Stimulated activated CD4-positive, alpha-beta T cell treated with anti-CD3 and anti-CD28 coated beads, TNF-alpha, amount 100 ng/mL, for 4 hours (primary cell): ENCODE data around the gene GOLGA1.

Experiments used
- DNase-seq, 3 experiments: peaks; one replicate each; pipeline ENCODE4 v3.0.0-alpha.2; 2020; ENCODE audit warnings: low read depth in 3 of 3

The GOLGA1 gene

DNA sequence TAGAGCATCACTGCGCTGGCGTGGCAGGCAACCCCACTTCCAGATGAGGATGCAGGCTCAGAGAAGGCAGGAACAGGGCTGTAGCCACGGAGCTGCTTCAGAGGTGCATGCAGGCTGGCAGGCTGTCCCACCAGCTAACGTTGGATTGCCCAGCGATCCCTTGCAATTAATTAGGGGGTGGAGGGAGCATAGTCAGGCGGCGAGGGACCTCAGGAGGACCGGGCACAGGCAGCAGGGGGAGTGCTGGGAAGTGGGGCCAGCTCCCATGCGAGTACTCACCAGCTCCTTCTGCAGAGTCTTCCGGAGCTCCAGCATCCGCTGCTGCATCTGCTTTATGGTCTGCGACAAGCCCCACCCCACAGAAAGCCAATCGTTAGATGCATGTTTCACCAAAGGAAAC lies 58.7 kb downstream of the GOLGA1 start:
- no peak for DNase-seq

DNA sequence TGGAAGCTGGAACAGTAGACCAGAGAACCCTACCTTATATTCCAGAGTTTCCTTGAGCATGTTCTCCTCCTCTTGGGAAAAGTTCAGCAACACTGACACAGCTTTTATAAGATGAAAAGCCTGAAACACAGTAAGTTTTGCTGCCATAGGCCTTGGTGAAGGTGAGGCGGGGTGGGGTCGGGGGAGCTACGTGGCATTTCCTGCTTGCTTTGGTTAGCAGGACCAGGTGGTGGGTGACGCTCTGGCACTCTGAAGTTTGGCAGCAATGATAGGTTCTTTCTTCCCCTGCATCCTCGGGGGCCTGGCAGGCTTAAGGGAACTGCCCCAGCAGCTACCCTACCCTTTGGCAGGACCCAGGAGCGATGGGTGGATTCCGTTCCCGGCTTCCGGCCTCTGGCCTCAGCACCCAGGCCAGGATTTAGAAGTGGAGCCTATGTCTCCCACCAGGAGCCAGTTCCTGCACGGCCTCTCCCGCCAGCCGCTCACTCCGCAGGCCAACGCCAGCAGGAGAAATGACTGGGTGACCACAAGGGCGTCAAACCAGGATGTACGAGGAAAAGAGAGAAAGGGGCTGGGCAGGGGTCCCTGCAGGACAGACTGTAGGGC lies 59.6 kb downstream of the GOLGA1 start:
- no peak for DNase-seq

DNA sequence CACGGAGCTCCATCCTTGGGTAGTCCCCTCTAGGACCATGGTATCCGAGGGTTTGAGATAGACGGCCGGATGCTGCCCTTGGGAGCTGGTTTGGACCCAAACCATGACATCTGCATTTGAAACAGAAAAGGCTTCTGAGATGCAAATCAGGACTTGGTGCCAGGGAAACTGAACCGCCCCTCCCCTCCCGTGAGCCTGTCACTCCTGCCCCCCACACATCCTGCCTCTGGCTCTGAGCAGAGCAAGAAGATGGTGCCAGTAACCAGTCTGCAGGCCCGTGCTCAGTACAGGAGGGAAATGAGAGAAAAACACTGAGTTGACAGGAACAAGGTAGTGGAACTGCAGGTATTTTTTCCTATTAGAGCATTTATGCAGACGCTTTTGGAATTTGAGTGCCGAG lies 60.4 kb downstream of the GOLGA1 start:
- DNase-seq, result no peak

DNA sequence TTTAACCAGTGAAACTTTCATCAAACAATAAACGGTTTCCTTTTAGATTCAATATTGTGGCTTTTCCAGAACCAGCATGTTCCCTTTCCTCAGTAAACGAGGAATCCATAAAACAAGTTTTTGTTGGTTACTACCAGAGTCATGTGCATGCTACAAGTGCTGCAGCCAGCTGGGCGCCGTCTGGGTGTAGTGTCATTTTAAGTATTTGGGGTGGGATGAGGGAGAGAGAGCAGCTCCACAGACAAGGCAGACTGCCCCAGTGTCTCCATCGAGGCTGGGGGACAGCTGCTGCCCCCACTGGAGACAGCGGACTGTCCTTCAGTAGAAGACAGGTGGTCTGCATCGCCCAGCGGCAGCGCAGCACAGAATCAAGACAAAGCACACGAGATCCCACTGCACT lies 61.7 kb downstream of the GOLGA1 start:
- no peak for DNase-seq

DNA sequence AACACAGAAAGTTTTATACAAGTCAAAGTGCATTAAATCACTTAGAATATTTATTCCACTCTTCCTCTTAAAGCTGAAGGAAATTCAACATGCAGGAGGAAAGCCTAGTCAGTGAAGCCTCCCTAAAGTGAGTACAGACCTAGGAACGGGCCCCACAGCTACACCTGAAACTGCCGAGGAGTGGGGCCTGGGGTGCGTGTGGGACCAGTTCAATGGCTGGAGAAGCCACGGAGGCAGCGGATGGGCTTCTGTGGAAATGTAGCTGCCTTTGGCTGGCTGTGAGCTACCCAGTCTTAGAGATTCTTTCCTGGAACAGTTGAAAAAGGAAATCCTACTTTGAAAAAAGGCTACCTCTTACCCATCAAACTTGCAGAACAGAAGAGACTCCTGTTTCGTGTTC lies 62.4 kb downstream of the GOLGA1 start:
- DNase-seq, result no peak

DNA sequence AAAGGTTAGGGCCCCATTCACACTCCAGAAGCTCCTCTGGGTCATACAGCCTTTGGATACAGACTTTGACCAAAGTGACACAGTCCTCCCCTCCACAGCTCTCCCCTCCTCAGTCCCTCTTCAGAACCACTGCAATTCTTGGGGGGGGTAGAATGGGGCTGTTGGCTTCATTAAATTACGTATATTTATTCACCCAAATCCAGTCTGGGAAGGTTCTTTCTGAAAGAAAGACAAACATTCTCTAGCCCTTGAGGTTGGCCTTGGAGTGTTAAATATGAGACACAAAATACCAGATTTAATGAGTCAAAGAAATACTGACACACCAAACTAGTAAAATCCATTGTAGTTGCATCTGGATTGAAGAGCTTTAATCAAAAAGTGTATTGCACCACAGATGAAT lies 62.9 kb downstream of the GOLGA1 start:
- DNase-seq, result no peak

DNA sequence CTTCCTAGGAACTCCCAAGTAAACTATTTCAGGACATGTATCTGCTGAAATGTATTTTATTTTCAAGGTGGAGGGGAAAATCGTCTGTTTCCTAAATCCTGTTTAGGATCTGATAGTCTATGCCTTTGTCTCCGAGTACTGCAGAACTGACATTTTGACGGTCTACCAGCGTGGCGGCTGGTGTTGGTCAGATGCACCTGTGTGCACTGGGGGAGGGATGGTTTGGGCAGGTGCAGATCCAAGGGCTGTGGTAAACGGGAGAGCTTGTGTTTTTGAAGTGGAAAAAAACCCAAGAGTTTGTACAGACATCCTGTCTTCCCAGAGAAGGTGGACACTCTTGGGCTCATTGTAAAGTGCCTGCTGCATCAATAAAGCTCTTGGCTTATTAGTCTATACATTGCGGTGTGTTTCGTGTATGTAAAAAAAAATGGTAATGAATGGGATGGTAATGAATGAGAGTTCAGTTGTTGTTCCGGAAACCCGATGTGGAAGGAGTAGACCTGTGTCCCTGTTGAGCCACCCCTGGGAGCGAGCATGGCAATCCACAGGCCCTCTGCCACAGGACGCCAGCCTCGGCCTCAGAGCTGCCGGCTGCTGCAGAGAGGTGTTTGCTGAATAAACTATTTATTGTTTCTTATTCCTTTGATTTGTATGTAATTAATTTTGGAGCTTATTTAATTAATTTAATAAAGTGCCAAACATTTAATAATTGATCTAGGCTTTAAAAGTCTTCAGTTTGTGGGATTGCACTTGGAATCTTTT lies 63.7 kb downstream of the GOLGA1 start:
- no peak for DNase-seq

DNA sequence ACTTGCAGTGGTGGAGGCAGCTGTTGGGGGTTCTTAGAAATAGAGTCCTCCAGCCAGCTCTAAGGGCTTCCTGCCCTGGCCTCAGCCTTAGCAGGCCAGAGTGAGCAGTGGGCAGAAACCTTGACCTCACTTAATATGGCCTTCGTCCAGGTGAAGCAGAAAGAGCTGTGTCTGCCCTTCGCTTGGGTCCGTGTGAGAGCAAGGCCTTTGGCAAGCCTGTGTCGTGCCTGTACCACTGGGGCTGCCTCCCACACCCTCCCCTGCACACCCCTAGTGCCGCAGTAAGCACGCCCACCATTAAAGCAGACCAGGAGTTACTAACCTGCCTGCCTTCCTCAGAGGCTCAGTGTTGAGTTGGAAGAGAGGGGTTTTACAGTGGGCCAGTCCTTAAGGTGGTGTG lies 65.4 kb downstream of the GOLGA1 start:
- no peak for DNase-seq

DNA sequence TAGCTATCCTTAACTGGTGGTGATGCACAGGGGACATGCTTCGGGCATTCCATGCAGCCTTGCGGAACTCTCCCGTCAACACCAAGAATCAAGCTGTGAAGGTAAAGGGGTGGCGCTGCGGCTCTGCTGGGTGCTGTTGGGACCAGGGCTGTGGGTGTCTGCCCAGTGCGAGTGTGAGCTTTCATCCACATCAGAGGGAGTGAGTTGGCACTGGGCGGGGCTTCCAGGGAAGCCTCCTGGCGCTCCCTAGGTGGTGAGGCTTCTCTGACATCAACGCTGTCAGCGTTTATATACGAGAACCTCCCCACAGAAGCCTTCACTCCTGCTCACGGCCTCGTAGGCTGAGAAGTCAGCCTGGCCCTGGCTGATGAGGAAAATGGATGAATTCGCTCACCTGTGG lies 67.2 kb downstream of the GOLGA1 start:
- no peak for DNase-seq

DNA sequence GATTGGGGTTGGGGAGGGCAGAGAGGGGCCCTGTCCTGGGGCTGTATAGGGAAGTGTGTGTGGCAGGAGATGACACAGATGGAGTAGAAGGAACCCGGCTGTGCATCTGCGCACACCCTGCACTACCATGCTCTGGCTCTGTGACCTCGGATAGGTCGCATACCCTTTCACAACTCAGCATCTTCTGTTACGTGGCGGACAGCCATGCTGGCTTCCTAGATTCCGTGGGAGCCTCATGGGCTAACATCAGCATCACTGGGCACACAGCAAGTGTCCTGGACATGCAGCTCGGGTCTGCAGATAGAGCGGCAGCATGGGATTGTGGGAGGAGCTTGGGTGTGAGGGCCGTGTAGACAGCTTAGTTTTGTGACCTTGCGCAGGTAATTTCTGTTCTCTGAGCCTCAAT lies 69.7 kb downstream of the GOLGA1 start:
- no peak for DNase-seq

DNA sequence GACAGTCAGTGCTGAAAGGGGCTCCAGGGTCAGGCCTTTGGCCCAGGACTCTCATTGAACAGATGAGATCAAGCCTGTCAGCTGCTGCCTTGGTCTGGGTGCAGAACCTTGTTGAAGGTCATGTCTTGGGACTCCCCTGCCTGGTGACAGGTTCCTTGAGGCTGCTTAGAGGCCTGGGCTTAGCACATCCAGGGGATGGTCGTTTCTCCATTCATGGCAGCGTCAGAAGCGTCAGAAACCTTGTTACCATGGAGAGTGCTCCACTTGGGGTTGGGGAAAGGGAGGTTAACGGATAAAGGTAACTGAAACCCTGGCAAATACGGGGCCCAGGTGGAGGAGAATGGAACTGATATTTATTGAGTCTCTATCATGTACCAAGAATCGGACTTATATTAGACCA lies 70.2 kb downstream of the GOLGA1 start:
- DNase-seq, result no peak

DNA sequence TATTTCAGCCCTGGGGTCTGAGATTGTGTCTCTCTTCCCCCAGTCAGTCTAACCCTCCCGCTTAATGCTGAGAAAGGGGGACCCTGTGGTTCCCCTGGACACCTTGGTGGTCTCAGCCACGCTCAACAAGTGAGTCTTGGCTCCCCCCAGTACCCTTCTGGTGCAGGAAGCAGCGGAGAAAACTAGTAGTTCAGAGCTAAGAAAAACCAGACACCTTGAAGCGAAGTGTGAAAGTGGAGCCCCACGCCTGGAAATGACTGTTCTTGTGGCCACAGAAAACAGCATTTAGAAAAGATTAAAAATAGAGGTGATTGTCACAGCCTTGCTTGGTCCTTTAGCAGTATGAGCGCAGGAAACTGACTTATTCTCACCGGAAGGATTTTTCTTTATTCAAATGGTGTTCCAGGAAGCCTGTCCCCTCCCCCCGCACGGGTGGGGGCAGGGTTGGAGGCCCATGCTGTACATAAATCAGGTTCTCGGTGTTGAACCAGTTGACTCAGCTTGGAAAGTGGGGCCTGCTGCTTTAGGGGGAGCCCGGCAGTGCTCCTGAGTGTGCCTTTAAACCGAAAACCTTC lies 70.8 kb downstream of the GOLGA1 start:
- peak; percentile 78 to 83 (median 78) for DNase-seq

DNA sequence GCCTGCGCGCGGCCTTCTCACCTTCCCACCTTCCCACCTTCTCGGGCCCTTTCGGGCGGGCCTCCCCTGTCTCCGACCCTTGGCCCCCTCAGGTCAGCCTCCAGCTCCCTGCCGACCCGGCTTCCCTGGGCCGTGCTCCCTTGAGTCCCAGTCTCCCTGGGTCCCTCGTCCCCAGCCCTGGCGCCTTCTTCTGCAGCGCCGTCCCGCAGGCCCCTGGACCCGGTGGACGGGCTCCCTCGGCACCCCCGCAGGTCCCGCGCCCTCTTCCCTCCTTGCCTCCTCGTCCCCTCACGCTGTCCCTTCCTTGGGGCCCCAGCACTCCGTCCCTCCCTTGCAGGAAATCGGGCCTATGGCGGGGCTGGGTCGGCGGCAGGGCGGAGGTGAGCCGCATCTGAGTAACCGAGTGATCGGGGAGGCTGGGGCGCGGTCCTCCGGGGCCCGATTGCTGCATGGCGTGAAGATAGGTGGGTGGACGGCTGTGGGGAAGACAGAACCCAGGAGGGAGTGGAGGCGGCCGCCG lies 71.4 kb downstream of the GOLGA1 start:
- DNase-seq, result peak in 1 of 3 experiments; percentile 22

DNA sequence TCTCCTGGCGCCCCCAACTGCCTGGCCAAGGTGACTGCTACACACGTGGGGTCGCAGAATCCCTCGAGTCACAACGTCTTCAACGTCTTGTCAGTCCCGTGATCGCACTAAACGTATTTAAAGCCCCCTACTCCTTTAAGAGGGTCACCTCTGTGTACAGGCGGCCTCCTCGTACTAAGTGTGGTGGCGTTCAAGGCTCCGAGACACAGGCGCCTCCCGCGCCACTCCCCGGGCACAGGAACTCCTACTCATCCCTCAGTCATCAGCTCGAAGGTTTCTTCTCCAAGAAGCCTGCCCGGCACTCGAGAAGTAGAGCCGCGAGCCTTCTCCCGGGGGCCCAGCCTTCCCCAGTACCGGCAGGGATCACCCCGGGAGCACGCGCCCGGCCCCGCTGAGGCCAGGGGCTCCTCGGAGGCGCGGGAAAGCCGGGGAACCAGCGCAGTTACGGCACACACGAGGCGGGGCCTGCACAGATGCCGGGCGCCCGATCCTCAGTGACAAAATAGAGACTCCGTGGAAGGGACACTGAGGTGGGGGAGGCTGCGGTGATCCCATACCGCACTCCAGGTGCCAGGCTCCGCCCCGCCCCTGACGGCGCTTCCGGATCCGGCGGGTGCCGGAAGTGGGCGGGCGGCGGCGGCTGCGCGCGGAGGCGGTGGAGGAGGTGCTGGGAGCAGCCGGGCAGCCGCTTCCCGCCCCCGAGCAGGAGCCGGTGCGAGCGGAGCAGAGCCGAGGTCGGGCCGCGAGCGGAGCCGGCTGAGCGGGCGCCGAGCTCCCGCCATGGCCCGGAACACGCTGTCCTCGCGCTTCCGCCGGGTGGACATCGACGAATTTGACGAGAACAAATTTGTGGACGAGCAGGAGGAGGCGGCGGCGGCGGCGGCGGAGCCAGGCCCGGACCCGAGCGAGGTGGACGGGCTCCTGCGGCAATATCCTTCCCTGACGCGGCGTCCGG lies 72.1 kb downstream of the GOLGA1 start:
- DNase-seq, result peak; percentile 89 to 92 (median 89)

DNA sequence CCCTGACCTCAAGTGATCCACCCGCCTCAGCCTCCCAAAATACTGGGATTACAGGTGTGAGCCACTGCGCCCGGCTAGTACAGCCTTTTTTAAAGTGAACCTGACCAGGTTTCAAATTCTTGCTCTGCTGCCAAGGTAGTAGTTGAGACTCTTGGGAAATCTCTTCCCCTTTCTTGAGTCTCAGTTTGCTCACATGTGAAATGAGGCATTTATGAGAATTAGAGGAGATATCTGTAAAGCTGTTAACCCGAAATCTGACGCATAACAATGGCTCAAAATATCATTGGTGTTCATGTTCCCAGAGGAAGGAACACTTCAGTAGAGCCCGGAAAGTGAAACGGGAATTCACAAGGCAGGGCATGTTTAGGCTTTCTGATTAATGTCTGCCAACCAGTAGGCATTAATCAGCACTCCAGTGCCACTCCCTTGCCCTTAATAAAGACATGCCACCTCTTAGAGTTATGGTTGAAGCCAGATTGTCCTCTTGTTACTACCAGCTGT lies 77.5 kb downstream of the GOLGA1 start:
- DNase-seq, result no peak

DNA sequence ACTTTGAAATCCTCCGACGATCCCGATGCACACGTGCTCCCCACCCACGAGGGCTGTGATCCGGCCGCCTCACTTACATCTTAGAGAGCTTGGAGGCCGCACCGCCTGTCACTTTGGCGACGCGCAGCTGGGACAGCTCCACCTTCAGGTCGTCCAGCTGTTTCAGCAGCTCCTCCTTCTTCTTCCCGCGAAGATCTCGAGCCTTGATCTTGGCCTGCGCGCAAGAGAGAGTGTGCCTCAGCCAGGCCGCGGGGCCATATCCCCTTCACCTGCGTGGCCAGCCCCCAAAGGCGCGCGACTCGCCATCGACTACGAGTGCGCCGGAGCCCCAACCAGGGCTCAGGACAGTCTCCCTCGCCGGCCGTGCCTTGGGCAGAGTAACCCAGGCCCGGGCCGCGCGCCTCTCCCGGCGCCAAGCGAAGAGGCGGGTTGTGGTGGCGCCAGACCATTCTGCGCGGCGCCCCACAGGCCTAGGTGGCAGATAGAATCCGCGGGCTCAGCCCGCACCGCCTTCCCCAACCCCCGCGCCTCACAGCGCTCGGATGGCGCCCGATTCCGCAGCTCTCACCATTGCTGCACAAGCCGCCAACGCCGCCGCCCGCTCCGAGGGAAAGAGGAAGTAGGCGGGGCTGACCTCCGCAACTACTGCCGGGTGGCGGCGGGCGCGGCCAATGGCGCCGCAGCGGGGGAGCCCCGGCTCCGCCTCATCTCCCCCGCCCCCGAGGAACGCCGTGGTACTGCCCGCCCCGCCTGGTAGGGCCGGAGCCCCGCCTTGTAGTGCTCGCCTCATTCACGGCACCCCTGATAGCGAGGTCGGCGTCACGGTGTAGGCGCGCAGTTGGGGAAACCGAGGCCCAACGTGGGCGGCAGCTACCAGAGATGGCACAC lies 79.3 kb downstream of the GOLGA1 start, which contains the start of the genes ARPC5L and RPL35:
Gene ARPC5L (plus strand): TSS at position 789 of the 888 bp plus-strand sequence. CDS start 7,161 bp downstream, outside the sequence.
Gene RPL35 (minus strand): TSS at position 616 of the 888 bp plus-strand sequence. CDS start 45 bp downstream, at position 571.
- peak; percentile 91 to 92 (median 92) for DNase-seq

DNA sequence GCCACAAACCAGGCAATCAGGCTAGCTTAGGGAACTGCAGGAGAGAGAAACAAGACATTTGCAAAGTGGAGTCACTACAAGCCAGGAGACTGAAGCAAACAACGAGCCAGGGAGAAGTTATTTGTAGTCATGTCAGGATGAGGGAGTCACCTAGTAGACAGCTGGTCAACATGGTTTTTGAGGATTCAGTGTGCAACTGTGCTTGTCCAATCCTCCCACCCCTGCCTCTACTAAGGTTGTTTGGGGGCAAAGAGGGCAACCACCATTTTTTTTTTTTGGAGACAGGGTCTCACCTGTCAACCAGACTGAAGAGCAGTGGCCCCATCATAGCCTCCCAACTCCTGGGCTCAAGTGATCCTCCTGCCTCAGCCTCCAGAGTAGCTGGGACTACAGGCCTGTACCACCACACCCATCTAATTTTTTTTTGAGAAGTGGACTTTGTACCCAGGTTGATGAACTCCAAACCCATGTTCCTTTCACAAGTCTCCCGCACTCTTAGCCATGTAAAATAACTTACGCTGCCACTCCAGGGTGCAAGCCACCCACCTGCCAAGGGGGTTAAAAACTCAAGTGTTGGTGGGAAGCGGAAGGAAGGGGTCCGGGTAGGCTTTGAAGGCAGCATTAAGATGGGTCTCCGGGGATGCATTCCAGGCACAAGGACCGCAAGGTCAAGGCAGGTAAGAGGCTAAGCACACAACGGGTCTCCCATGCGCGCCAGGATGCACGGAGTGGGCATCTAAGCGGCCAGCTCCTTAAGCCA lies 80.1 kb downstream of the GOLGA1 start:
- no peak for DNase-seq

DNA sequence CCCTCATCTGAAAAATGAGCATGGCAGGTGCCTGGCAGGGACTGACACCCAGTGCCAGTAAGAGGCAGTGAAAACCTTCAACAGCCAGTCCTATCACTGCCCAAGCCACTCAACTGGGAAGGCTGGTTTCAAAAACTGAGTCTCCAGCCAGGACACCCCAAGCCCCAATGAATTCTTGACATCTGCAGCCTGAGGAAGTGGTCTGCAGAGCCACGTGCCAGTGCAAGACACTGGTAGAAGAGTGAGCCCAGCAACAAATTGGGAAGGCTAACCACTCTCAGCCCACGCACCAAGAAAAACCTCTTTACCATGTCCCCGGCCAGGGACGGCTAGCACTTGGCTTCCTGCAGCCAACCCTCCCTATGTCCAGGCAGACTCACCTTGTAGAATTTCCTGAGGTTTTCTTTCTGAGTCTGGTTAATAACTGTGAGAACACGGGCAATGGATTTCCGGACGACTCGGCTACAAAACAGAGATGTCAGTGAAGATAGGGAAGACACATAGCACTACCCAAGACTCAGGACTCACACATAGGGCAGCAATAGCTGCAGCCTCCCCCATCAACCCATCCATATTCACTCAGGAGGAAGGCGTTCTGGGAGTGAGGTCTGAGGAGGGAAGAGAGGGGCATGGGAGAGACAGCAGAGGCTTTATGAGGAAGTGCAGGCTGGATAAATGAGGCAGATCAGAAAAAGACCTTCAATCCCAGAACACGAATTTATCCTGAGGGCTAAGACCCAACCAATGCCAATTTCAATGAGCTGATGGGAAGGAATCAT lies 80.9 kb downstream of the GOLGA1 start:
- no peak for DNase-seq
